Osteocyte (in vitro differentiated cells): ENCODE data around the gene SHKBP1. TPM values are rescaled to one million over a fixed set of nuclear protein-coding genes. Genes with fewer than 3 reads are reported as not detected.

Source experiments
- DNase-seq: peaks from one replicate; pipeline ENCODE4 v3.0.0; 2021; ENCODE audit warnings: mixed read lengths; ENCODE audit not compliant: unreplicated experiment; ENCODE audit errors: extremely low spot score
- H3K27ac Mint-ChIP-seq: one replicate; pipeline ENCODE4 v1.8.0; 2021; ENCODE audit warnings: mild to moderate bottlenecking, mixed read lengths; ENCODE audit not compliant: unreplicated experiment
- H3K27me3 Mint-ChIP-seq: one replicate; pipeline ENCODE4 v1.8.0; 2021; ENCODE audit warnings: mixed read lengths; ENCODE audit not compliant: unreplicated experiment
- H3K36me3 Mint-ChIP-seq: one replicate; pipeline ENCODE4 v1.8.0; 2021; ENCODE audit warnings: mixed read lengths; ENCODE audit not compliant: unreplicated experiment
- H3K4me1 Mint-ChIP-seq: one replicate; pipeline ENCODE4 v1.8.0; 2021; ENCODE audit warnings: mixed read lengths; ENCODE audit not compliant: unreplicated experiment
- H3K4me3 Mint-ChIP-seq: one replicate; pipeline ENCODE4 v1.8.0; 2021; ENCODE audit warnings: mild to moderate bottlenecking, moderate library complexity, mixed read lengths; ENCODE audit not compliant: unreplicated experiment
- H3K9me3 Mint-ChIP-seq: one replicate; pipeline ENCODE4 v1.8.0; 2021; ENCODE audit warnings: mixed read lengths; ENCODE audit not compliant: unreplicated experiment
- CTCF ChIP-seq: fragments of 200-600 bp; sonication (generic); IDR thresholded peaks from 2 replicates; pipeline ENCODE4 v1.5.0; 2021; ENCODE audit warnings: antibody characterized with exemption, mild to moderate bottlenecking, moderate library complexity
- total RNA-seq: library from RNA; stranded (reverse); gene quantifications from 2 replicates; pipeline ENCODE4 v1.2.1, GENCODE V29; 2021

Gene SHKBP1
- total RNA-seq, 1 donor from 2014 or later = 53.8 TPM

DNA sequence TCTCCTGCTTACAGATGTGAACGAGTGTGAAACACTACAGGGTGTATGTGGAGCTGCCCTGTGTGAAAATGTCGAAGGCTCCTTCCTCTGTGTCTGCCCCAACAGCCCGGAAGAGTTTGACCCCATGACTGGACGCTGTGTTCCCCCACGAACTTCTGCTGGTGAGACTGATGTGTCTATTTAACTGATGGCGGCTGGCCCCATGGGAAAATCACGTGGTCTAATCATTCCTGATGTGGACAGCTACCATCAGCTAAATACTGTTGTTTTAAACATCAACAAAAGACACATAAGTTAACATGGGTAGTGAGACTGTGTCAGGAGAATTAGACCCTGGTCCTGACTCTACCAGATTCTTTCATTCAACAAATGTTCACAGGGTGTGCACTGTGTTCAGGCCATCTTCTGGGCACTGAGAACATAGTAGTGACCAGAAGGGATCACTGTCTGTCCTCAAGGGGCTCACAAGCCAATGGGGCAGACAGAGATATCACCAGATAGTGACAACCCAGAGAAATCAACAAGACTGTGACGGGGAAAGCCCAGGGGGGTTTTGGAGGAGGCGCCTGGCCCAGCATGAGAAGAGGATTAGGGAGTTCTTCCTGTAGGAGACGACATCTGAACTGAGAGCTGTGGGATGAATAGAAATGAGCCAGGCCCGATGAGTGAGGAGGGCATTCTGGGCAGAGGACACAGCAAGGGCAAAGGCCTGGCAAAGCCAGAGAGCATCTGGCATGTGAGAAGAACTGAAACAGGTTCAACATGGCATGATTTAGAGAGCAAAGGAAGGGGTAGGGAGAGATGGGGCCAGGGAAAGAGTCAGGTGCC is 42.9 kb downstream of the SHKBP1 start:
- Mint-ChIP-seq H3K4me3 (no peak overlapping the region), H3K36me3 (peaks cover 20% of the 10 kb centered on the region), H3K27me3 (no peaks in the 10 kb centered on the region), H3K9me3 (no peaks in the 10 kb centered on the region), H3K27ac (no peak overlapping the region), H3K4me1 (peaks cover 27% of the 10 kb centered on the region)
- TF ChIP-seq CTCF = no peak
- DNase-seq = no peak

DNA sequence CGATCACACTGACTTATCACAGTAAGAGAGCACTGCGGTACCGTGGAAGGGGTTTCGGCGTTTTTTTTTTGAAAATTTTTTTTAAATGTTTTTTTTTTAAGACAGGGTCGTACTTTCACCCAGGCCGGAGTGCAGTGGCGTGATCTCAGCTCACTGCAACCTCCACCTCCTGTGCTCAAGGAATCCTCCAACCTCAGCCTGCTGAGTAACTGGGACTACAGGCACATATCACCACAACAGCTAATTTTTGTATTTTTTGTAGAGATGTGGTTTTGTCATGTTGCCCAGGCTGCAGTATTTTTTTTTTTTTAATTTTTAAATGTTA is 43.5 kb downstream of the SHKBP1 start:
- Mint-ChIP-seq H3K9me3 (no peaks in the 10 kb centered on the region), H3K4me3 (no peak overlapping the region), H3K27me3 (no peaks in the 10 kb centered on the region), H3K4me1 (peaks cover 24% of the 10 kb centered on the region), H3K27ac (no peak overlapping the region), H3K36me3 (peaks cover 23% of the 10 kb centered on the region)
- no peak for DNase-seq
- TF ChIP-seq CTCF = no peak

- no peaks in the 10 kb centered on the region for H3K27me3 Mint-ChIP-seq
- H3K27ac Mint-ChIP-seq = no peak overlapping the region
Observed at GRCh38 chr19:40621283-40621682, 44.6 kb downstream of the SHKBP1 start.

DNA sequence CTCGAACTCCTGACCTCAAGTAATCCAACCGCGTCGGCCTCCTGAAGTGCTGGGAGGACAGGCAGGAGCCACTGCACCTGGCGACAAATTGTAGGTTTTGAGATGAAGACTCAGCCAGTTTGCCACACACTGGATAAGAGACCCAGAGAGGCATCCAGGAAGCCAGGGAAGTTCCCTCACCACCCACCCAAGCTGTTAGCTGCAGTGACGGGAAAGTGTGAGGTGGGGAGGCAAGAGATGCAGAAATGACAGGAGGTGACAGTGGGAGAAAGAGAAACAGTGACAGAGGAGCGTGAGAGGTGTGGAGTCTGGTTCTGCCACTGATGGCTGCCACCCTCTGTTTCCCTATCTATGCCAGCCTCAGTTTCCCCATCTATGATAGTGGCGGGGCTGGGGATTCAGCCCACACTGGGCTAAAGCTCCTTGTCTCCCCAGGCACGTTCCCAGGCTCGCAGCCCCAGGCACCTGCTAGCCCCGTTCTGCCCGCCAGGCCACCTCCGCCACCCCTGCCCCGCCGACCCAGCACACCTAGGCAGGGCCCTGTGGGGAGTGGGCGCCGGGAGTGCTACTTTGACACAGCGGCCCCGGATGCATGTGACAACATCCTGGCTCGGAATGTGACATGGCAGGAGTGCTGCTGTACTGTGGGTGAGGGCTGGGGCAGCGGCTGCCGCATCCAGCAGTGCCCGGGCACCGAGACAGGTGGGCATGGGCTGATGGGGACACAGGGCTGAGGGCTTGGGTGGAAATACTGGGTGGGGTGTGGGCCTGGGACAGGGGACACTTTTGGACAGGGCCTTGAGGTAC is 45.5 kb downstream of the SHKBP1 start:
- Mint-ChIP-seq H3K4me1 (peaks cover 18% of the 10 kb centered on the region), H3K27ac (no peak overlapping the region), H3K36me3 (peaks cover 30% of the 10 kb centered on the region), H3K4me3 (no peak overlapping the region), H3K9me3 (no peaks in the 10 kb centered on the region), H3K27me3 (no peaks in the 10 kb centered on the region)
- no peak for DNase-seq
- no peak for TF ChIP-seq CTCF

More at GRCh38 chr19:40621283-40621682, 44.6 kb downstream of the SHKBP1 start:
- no peak overlapping the region for H3K4me3 Mint-ChIP-seq
- no peaks in the 10 kb centered on the region for H3K9me3 Mint-ChIP-seq
- TF ChIP-seq CTCF = no peak
- peaks cover 18% of the 10 kb centered on the region for H3K4me1 Mint-ChIP-seq
- no peak for DNase-seq
- peaks cover 32% of the 10 kb centered on the region for H3K36me3 Mint-ChIP-seq

DNA sequence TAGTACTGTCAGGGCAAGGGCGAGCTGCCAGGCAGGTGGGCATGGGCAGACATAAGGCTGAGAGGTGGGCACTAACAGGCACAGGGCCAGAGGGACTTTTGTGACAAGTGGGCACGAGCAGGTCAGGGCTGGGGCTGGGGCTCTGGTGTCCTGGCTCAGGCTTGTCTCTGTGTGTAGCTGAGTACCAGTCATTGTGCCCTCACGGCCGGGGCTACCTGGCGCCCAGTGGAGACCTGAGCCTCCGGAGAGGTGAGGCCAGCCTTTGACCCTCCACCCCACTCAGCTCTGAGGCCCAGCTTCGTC is 46.1 kb downstream of the SHKBP1 start:
- Mint-ChIP-seq H3K9me3 (no peaks in the 10 kb centered on the region), H3K4me3 (no peak overlapping the region), H3K36me3 (peaks cover 30% of the 10 kb centered on the region), H3K4me1 (peaks cover 18% of the 10 kb centered on the region), H3K27ac (no peak overlapping the region), H3K27me3 (no peaks in the 10 kb centered on the region)
- TF ChIP-seq CTCF = no peak
- DNase-seq = no peak
